ENCODE results near the gene SLC14A1. TPM values are rescaled to one million over a fixed set of nuclear protein-coding genes. Genes with fewer than 3 reads are reported as not detected.

The SLC14A1 gene
- 22.7 and 27.3 TPM in 2 replicates for total RNA-seq (2014; rRNA removed; shearing (Covaris generic))

GRCh38 chr18:45723567-45724355 lies at the start of gene SLC14A1:
Gene SLC14A1 (plus strand): TSS chr18:45724181. CDS start chr18:45730321, 6,140 bp downstream.

Small RNAs within 50 kb of the gene (small RNA-seq; reads per million reads assigned to genes)
- not detected for gene AC087685.1

Other genes starting within 250 kb of the SLC14A1 start
- 0.11 and 0.30 TPM in 2 replicates for gene SLC14A2, start 108.7 kb upstream of the SLC14A1 start, total RNA-seq (2014; rRNA removed; shearing (Covaris generic))
- 0.29 and 0.34 TPM in 2 replicates for gene SIGLEC15, start 101.5 kb downstream of the SLC14A1 start, total RNA-seq (2014; rRNA removed; shearing (Covaris generic))
- gene EPG5, start 243.1 kb downstream of the SLC14A1 start, total RNA-seq (2014; rRNA removed; shearing (Covaris generic)): 4.2 and 7.0 TPM in 2 replicates